ENCODE measurements around the gene ABHD12. TPM values are rescaled to one million over a fixed set of nuclear protein-coding genes. Genes with fewer than 3 reads are reported as not detected.

ABHD12 gene
- total and polyA plus RNA-seq, 2 donors (not counting 1 experiment from before 2014, with no cell fraction given), result 9.6 to 28.3 TPM

DNA sequence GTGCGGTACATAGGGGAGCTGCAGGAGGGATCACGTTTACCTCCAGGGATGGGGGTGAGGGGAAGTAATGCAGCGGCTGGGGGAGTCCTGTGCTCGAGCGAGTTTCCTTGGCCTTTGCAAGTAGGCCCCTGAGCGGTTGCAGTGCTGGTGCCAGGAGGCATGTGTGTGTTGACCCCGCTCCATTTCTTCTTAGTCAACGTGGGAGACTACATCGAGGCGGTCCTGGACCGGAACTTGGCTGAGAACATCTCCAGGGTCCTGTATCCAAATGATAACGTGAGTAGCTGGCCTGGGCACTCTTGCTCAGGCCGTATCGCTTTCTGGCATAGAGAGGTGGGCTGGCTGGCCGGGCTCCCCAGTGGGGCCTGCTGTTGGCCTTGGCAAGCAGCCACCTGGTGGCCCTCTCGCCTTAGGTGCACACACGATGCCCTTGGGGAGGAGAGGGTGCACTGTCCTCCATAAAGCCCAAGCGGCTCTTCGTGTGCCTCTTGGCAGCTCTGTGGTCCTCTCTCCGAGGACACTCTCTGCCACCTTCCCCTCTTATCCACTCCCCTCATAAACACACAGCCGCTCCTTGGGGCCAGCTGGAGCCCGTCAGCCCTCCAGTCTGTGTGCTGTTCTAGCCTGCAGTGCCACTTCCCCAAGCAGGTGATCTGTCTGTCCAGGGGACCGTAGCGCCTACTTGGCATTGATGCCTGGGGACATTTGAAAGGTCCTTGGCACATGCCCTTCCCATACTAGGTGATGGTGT is 113.4 kb downstream of the ABHD12 start:
- H4K20me1 ChIP-seq (ENCODE audit: control insufficient read depth, insufficient read depth, low read length, poor library complexity, severe bottlenecking), result no peaks in the 10 kb centered on the region
- Mint-ChIP-seq H3K9me3 (ENCODE audit: insufficient read depth) (no peaks in the 10 kb centered on the region), H3K27ac (no peak overlapping the region), H3K4me1 (peaks cover 22% of the 10 kb centered on the region), H3K27me3 (no peaks in the 10 kb centered on the region), H3K4me3 (no peak overlapping the region)
- POLR2A ChIA-PET, result no interaction called here
- intact Hi-C loops (cut with micrococcal nuclease), result no loop called here
- ATAC-seq (ENCODE audit: low read depth) (no peak), DNase-seq (no peak)
- no peak overlapping the region for H3K4me2 ChIP-seq (replicated peaks; ENCODE audit: low read depth, low read length, poor library complexity, severe bottlenecking)
- H3K27me3 ChIP-seq (replicated peaks in 1 of 4; ENCODE audit: control extremely low read depth in 1 of 4, control insufficient read depth in 3 of 4, insufficient read depth in 4 of 4, low read length in 3 of 4), result no peaks in the 10 kb centered on the region
- H3K4me1 ChIP-seq (ENCODE audit: control insufficient read depth in 2 of 2, insufficient read depth in 2 of 2, low read length in 2 of 2), result peaks cover 24 to 26% of the 10 kb centered on the region in 2 donors
- H3K9ac ChIP-seq (ENCODE audit: low read length), result no peak overlapping the region
- H3K79me2 ChIP-seq (ENCODE audit: control insufficient read depth, insufficient read depth, low read length), result no peaks in the 10 kb centered on the region
- 97% methylated on average over 22 of the region's 24 CpGs for WGBS (ENCODE audit: insufficient coverage)
- H3K36me3 ChIP-seq (replicated peaks in 1 of 2; ENCODE audit: control extremely low read depth in 1 of 2, control insufficient read depth in 1 of 2, extremely low read depth in 1 of 2, insufficient read depth in 2 of 2, low read length in 1 of 2), result peaks cover 0 to 39% of the 10 kb centered on the region in 2 experiments
- no peaks in the 10 kb centered on the region for H3K9me3 ChIP-seq (ENCODE audit: control extremely low read depth in 1 of 3, control insufficient read depth in 2 of 3, insufficient read depth in 1 of 3, low read length in 2 of 3)
- no peak overlapping the region for H3K27ac ChIP-seq (ENCODE audit: low read length in 2 of 2)
- no peak for TF ChIP-seq EZH2 (IDR thresholded peaks at IDR 0.05; ENCODE audit: borderline replicate concordance, insufficient read depth, low read depth, low read length, poor library complexity, severe bottlenecking)
- TF ChIP-seq, protein P1, sequence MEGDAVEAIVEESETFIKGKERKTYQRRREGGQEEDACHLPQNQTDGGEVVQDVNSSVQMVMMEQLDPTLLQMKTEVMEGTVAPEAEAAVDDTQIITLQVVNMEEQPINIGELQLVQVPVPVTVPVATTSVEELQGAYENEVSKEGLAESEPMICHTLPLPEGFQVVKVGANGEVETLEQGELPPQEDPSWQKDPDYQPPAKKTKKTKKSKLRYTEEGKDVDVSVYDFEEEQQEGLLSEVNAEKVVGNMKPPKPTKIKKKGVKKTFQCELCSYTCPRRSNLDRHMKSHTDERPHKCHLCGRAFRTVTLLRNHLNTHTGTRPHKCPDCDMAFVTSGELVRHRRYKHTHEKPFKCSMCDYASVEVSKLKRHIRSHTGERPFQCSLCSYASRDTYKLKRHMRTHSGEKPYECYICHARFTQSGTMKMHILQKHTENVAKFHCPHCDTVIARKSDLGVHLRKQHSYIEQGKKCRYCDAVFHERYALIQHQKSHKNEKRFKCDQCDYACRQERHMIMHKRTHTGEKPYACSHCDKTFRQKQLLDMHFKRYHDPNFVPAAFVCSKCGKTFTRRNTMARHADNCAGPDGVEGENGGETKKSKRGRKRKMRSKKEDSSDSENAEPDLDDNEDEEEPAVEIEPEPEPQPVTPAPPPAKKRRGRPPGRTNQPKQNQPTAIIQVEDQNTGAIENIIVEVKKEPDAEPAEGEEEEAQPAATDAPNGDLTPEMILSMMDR (IDR thresholded peaks at IDR 0.05), result no peak
- no peak overlapping the region for H2AFZ ChIP-seq (ENCODE audit: insufficient read depth, low read depth, low read length, poor library complexity, severe bottlenecking)
- CTCF ChIA-PET, result no interaction called here
- H3K4me3 ChIP-seq (ENCODE audit: control extremely low read depth in 1 of 5, extremely low read depth in 1 of 5, insufficient read depth in 1 of 5, low read depth in 2 of 5, low read length in 4 of 5), result no peak overlapping the region

- H3K36me3 ChIP-seq (replicated peaks in 1 of 2; ENCODE audit: control extremely low read depth in 1 of 2, control insufficient read depth in 1 of 2, extremely low read depth in 1 of 2, insufficient read depth in 2 of 2, low read length in 1 of 2), result peaks cover 0 to 45% of the 10 kb centered on the region in 2 experiments
Measured at GRCh38 chr20:25276533-25277050, 114.0 kb downstream of the ABHD12 start.

More at GRCh38 chr20:25276533-25277050, 114.0 kb downstream of the ABHD12 start:
- intact Hi-C loops (cut with micrococcal nuclease), result no loop called here
- no peak overlapping the region for H3K4me3 Mint-ChIP-seq
- Histone ChIP-seq H3K9ac (ENCODE audit: low read length) (no peak overlapping the region), H3K4me1 (ENCODE audit: control insufficient read depth in 2 of 2, insufficient read depth in 2 of 2, low read length in 2 of 2) (peaks cover 18 to 19% of the 10 kb centered on the region in 2 donors), H3K4me3 (ENCODE audit: control extremely low read depth in 1 of 5, extremely low read depth in 1 of 5, insufficient read depth in 1 of 5, low read depth in 2 of 5, low read length in 4 of 5) (no peak overlapping the region), H4K20me1 (ENCODE audit: control insufficient read depth, insufficient read depth, low read length, poor library complexity, severe bottlenecking) (no peaks in the 10 kb centered on the region), H3K79me2 (ENCODE audit: control insufficient read depth, insufficient read depth, low read length) (no peaks in the 10 kb centered on the region), H3K27me3 (replicated peaks in 1 of 4; ENCODE audit: control extremely low read depth in 1 of 4, control insufficient read depth in 3 of 4, insufficient read depth in 4 of 4, low read length in 3 of 4) (no peaks in the 10 kb centered on the region), H3K9me3 (ENCODE audit: control extremely low read depth in 1 of 3, control insufficient read depth in 2 of 3, insufficient read depth in 1 of 3, low read length in 2 of 3) (no peaks in the 10 kb centered on the region), H2AFZ (ENCODE audit: insufficient read depth, low read depth, low read length, poor library complexity, severe bottlenecking) (no peak overlapping the region), H3K4me2 (replicated peaks; ENCODE audit: low read depth, low read length, poor library complexity, severe bottlenecking) (no peak overlapping the region), H3K27ac (ENCODE audit: low read length in 2 of 2) (no peak overlapping the region)
- H3K9me3 Mint-ChIP-seq (ENCODE audit: insufficient read depth), result no peaks in the 10 kb centered on the region
- ATAC-seq (ENCODE audit: low read depth) (no peak), DNase-seq (no peak)
- no peak for TF ChIP-seq EZH2 (IDR thresholded peaks at IDR 0.05; ENCODE audit: borderline replicate concordance, insufficient read depth, low read depth, low read length, poor library complexity, severe bottlenecking)
- TF ChIP-seq, protein P1 (IDR thresholded peaks at IDR 0.05), result no peak
- WGBS (ENCODE audit: insufficient coverage), result 99% methylated on average over 24 of the region's 24 CpGs
- ChIA-PET POLR2A (no interaction called here), CTCF (no interaction called here)
- H3K4me1 Mint-ChIP-seq, result peaks cover 15% of the 10 kb centered on the region
- no peak overlapping the region for H3K27ac Mint-ChIP-seq
- no peaks in the 10 kb centered on the region for H3K27me3 Mint-ChIP-seq
